ENCODE measurements around the gene AK5.

Gene AK5

DNA sequence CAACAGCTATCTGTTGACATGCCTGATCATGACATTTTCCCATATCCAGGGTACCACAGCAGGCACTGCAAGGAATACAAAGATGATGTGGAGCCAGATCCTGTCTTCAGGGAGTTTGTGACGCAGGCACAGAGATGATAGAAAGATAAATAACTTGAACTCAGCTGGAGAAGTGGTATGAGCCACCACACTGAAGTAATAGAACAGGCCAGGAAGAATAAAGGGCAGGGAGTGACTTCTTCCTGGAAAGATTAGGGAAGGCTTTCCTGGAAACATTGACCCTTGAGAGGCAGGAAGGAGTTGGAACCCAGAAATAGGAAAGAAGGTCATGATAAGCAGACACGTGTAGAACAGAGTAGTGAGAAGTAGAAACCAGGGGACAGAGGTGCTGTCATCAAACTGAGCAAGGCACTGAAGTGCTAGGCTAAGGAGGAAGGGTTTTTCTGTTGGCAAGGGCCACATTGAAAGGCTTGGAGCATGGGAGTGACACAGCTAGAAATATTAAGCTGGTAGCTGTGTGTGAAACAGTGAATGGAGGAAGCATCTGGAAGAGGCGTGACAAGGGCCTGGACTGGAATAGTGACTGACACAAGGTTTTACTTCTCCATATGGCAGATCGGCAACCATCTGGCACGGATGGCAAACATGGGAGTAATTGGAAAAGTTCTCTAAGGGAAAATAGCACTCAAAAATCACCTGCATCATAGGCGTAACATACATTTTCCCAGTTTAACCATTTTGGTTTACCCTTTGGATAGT, 68.4 kb downstream of the AK5 start:
- DNase-seq (ENCODE audit: low spot score): no peak

DNA sequence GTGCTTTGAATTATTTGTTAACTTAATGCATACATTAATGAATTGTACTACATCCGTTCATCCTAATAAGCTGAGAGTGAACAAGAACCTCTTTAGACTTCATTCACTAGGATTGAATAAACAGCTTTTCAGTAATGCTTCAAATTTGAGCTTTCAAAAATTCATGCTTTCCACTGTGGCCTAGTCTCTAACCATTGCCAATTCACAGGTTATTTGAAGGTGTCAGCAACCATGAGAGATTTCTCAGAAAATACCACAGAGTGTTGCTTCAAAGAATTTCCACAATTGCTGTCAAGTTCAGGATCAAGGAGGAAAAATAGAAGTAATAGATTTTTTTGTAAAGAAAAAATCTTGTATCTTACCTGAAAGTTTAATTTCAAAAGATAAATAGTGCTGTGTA, 72.7 kb downstream of the AK5 start:
- no peak for DNase-seq (ENCODE audit: low spot score)

DNA sequence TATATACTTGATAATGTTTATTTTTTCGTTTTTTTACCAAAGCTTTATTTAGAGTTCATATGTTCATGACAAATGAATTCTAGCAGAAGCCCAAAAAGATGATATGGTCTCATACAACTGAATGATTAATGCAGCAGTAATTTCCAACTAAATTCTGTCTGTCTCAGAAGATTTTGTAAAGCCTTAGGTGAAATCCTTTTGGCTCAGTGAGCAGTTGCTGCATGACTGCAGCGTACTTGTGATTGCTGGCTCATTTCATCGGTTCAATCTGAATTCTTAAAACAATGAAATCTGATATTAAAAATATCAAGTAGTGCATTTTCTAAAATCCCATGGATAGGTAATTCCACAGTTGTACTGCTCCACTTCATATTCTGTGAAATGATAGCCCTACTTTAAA, 73.2 kb downstream of the AK5 start:
- no peak for DNase-seq (ENCODE audit: low spot score)

DNA sequence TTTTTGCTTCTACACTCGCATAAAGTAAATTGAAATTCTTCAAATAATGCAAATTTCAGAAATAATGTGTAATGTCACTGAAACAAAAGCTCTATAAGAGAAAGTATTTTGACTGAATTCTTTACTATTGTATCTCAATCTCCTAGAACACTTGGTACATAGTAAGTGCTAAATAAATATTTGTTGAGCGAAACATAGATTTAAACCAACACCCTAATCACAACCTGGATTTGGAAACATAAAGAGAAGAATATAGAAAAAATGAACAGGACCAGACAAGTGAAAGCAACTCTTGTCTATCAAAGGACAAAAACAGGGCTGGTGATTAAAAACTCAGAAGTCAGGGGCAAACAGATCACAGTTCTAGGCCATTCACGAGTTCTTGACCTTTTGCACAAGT, 74.3 kb downstream of the AK5 start:
- no peak for DNase-seq (ENCODE audit: low spot score)

DNA sequence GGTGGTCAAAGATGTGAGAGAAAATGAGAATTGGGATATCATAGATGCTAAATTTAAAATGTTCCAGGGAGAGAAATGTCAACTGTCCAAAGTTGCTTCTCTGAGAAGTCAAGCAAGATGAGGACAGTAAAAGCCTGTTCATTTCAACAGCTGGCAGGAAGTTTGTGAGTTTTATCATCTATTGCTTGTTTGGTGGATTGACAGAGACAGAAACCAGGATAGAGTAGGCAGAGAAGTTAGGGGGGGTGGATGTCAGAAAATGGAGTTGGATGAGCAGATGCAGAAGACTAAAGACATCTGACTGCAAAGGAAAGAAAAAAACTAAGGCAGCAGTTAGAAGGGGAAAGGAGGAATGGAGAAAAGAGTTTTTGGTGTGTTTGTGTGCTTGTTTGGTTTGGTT, 78.4 kb downstream of the AK5 start:
- no peak for DNase-seq (ENCODE audit: low spot score)

DNA sequence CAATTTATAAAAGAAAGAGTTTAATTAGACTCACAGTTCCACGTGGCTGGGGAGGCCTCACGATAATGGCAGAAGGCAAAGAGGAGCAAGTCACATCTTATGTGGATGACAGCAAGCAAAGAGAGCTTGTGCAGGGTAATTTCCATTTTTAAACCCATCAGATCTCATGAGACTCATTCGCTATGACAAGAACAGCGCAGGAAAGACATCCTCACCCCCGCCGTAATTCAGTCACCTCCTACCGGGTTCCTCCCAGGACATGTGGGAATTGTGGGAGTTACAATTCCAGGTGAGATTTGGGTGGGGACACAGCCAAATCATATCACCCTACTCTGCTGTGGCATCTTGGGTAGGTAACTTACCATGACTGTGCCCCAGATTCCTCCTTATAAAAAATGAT, 79.8 kb downstream of the AK5 start:
- no peak for DNase-seq (ENCODE audit: low spot score)

DNA sequence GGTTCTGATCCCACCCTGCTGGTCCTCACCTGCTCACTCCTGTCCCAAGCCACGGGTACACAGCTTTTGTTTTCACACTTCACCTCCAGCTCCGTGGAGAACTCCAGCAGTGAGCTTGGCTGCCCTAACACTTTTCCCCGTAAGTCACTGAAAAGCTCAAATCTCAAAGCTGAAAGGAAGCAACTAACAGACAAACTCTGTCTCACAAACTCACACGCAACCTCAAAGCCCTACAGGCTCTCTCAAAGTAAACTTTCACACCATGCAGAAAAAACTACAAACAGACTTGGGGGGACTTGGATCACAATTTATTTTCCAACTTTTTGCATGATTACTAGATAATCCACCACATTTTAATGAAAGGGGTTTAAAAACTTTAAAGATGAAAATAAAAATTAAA, 88.3 kb downstream of the AK5 start:
- no peak for DNase-seq (ENCODE audit: low spot score)

DNA sequence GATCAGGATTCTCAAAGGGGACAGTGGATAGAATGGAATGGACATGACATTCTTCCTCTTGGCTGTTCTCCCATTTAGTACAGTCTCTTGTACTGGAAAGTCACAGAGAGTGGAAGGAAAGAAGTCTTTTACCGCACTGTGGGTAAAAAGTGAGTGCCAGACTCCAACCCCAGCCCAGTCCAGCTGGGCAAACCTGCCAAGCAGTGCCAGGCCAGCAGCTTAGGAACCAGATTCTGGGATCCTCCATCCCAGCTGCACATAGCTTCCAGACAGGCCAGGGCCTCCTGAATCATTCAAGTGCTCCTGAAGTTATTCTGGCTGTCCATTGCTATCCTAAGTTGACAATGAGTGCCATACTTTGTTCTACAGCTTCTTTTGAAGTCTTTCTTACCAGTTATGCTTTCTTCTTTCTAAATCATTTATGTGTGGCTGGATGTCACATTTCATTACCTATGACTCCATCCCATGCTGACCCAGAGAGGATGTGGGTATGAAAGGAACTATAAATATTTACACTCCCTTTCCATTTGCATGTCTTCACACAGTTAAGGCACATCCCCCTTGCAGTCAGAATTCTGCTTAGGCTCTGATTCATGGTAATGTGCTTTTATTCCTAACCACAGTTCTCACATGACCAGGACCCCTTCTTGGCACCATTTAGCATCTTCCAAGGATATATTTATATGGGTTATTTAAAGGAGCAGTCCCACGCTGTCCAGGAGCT, 88.9 kb downstream of the AK5 start:
- DNase-seq (ENCODE audit: low spot score): no peak

DNA sequence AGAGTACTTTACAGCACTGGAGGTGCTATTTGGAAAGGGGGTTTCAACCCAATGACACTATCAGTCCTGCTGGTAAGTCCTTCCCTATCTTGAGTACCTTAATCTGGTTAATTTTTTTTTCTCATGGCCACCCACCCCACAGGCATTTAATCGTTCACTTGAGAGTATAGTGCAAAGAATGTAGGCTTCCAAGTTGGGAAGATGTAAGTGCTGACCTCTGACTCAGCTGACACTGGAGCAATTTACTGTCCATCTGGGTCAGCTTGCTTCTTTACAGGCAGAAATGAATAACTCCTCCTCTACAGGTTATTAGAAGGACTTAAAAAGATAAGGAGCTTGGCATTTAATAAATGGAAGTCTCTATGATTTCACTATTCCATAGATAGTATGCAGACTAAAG, 89.6 kb downstream of the AK5 start:
- no peak for DNase-seq (ENCODE audit: low spot score)

DNA sequence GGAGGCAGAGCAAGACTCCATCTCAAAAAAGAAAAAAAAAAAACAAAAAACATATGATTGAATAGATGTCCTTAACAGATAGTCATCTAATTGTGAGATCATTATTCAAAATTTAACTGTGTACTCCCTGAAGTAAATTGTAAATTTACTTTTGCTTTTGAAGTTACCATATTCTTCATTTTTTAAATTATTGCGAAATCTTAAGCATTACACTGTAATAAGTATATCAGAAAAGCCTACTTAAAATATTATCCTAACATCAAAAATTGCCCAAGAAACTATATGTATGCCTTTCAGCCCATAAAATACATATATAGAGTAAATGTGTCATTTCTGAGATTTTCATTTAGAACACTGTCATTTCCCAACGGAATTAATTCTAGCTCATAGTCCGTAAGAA, 91.9 kb downstream of the AK5 start:
- DNase-seq (ENCODE audit: low spot score): no peak

DNA sequence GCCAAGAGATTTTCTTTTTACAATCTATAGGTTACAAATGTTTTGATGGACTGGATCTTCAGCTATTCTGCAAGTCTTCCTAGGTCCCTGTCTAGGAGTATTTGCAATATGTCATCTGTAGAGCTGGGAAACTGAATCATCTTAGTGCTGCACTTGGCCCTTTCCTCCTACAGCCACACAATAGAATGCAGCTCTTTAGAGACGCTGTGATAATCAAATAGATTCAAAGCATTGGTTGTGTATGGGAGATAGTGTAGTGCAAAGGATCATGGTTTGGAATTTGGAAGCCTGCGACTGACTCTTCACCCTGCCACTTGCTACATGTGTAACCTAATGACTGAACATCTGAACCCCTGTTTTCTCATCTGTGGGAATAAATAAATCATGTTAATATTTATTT, 93.7 kb downstream of the AK5 start:
- DNase-seq (ENCODE audit: low spot score): no peak

DNA sequence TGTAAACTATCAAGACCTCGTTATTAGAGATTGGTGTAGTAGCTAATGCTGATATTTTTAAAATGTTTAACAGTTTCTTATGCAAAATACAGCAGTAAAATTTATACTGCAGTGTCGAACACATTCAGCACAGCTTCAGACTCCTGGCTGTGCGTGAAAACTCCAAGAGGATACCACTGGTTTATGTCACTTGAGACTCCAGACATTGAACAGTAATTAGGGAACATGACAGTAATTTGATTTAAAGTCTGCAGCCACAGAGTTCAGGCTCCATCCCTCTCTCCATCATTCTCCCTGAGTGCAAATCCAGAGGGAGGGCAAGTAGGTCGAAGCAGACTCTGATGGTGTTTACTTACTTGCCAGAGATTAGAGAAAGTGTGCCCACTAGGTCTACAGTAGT, 94.2 kb downstream of the AK5 start:
- DNase-seq (ENCODE audit: low spot score): no peak

DNA sequence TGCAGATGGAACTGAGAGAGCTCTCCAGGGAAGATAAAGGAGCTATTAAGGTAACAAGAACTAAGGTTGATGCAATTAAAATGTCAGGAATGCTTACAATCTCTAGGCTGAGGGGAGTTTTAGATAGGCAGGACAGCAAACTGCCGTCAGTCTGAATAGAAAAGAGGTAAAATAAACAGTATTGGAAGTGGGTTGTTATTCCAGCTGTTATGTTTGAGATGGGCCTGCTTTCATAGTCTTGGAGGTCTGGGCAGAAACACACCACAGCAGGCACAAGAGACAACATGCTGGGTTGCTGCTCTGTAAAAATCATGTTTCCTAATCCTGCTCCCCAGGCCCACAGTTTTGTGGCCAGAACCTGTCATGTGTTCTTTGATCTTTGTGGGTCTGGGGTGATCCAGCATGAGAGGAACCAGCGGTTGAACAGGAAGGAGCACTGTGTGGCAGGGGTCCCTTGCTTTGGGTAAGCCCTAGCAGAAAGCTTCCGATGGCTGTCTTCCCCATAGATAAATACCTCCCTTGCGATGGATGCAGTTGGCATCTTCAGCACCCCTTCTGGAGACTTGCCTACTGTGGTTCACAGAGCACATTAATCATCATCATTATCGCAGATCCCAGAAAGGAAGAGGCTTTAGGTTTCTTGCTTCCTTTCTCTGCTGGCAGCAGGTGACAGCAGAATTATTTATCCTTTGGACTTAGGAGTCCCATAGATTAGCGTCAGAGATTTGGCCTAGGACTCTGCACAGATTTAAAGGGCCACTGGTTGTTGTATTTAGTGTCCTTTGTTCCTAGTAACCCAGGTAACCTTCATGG, 97.1 kb downstream of the AK5 start:
- DNase-seq (ENCODE audit: low spot score): no peak

DNA sequence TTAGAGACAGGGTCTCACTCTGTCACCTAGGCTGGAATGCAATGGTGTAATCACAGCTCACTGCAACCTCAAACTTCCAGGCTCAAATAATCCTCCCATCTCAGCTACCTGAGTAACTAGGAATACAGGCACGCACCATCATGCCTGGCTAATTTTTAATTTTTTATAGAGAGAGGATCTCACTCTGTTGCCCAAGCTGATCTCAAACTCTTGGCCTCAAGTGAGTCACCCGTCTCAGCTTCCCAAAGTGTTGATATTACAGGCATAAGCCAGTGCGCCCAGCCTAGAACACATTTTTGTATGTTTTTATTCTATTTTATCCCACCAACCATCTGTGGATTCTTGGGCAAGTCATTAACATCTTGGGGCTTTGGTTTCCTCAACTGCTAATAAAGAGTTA, 100.5 kb downstream of the AK5 start:
- no peak for DNase-seq (ENCODE audit: low spot score)

DNA sequence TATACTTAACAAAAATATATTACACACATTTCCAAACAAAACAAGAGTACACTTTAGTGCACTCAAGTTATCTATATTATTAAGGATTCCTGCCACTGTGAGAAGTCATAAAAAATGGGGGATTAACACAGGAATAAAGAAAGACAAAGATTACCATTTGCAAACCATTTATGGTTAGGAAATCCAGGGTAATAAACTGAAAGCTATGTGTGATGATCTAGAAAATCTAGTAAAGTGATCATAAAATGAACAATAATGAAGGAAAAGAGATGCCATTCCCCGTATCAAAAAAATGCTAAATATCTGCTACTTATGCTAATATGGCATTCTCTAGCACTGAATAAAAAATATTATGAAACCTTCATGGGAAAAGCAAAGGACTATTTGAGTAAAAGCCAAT, 101.4 kb downstream of the AK5 start:
- DNase-seq (ENCODE audit: low spot score): no peak

DNA sequence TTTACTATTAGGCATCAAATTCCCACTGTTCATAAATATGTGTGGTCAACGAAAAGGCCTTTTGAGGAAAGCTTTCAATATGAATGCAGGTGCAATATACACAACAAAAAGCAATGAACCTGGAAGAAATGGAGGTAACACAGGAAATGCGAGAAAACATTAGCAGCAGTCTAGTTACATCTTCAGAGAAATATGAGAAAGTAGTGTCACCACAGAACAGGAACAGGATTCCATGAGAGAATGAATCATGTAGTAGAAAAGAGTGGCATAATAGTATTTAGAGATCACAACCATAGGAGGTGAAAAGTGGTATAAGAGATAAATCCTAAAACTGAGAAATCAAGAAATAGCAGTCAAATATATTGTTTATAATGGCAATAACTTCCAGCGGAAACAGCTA, 103.7 kb downstream of the AK5 start:
- no peak for DNase-seq (ENCODE audit: low spot score)

DNA sequence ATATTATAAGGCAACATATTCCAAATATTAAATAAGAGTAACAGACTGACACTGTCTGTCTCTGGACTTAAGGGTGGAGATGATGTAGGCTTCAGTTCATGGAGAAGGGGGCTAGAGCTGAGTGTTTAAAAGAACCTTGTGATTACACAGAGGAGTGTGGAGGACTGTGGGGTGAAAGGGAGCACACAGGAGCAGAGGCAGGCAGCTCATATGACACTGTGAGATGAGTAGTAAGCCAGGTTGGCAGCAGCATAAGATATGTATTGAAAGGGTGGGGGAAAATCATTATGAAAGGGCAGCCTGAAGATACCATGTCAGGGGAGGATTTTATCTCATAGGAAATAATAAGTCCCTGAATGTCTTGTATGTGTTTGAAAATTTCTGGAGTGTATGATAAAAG, 104.5 kb downstream of the AK5 start:
- no peak for DNase-seq (ENCODE audit: low spot score)

DNA sequence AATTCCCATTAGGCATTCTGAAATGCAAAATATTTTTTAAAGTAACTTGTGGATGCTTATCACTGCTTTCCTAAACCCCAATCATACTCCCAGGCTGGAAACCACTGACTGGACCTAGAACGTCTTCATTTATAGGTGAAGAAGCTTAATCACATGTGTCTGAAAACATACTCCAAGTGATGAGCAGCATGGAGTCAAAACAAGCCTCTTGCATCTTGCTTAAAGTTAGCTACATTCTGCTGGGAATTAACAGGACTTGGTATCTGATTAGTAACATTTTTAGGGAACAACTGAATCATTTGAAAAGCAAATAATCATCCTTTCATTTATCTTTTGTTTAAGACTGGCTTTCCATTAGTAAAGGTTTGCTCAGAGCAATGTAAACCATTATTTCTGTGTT, 105.7 kb downstream of the AK5 start:
- no peak for DNase-seq (ENCODE audit: low spot score)

DNA sequence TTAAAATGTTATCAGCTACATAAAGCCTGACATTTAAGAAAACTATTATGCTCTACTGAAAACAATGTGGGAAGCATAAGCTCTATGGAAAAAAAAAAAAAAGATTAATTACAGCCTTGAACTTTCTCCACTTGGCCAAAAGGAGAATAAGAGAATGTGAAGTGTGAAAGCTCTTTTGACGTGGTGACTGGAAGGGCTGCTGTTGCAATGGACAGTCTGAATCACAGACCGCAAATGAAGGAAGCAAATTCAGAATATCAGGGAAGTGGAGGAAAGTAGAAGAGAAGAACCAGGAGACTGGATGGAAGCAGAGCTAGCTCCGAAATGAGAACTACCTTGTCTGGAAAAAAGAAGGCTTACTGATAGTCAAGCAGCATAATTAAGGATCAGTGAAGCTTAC, 106.8 kb downstream of the AK5 start:
- DNase-seq (ENCODE audit: low spot score): no peak

DNA sequence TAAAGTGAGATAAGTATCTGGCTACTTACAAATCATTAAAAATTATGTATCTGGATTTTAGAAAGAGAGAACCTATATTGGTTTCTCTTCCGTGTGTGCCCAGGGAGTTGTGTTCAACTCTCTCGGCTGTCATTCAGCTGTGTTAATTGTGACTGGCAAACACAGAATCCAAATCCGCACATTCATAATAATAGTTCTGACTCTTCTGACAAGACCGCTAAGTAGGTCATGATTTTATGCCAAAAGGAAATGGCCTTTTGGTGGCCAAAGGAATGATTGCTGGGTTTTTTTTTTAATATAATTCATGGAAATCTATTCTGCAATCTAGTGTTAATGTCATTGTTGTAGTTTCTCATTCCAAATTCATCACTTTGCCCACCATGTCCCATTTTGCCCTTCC, 110.7 kb downstream of the AK5 start:
- no peak for DNase-seq (ENCODE audit: low spot score)

DNA sequence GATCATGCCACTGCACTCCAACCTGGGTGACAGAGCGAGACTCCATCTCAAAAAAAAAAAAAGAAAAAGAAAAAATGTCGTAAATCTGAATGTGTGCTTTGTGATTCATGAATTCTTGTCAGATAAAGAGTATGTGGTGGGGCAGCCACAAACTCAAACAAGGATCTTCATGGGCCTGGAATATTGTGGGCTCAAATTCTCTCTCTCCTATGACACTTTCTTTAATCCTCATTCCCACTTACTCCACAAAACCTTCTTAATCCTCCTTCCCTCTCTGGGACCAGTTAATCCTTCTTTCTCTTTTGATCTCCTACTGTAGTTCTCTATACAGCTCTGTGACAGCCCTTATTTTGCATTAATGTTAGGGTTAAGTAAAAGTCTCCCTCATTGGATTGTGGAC, 112.3 kb downstream of the AK5 start:
- DNase-seq (ENCODE audit: low spot score): no peak

DNA sequence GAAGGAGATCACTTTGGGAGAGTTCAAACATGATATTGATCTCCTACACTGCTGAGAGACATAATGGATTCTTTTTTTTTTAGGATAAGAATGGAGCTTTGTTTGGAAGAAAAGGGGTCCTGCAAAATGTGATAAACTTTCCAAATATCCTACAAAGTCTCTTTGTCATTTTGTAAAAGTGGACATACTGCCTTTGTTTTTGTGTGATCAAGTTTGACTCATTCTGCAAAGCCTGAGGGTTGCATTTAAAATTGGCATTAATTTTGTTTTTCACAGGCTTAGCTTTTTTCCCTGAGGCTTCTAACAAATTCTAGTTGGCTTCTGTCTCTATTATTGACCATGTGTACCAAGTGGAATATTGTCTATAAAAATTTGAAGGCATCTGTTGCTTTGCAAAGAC, 113.2 kb downstream of the AK5 start:
- DNase-seq (ENCODE audit: low spot score): no peak

DNA sequence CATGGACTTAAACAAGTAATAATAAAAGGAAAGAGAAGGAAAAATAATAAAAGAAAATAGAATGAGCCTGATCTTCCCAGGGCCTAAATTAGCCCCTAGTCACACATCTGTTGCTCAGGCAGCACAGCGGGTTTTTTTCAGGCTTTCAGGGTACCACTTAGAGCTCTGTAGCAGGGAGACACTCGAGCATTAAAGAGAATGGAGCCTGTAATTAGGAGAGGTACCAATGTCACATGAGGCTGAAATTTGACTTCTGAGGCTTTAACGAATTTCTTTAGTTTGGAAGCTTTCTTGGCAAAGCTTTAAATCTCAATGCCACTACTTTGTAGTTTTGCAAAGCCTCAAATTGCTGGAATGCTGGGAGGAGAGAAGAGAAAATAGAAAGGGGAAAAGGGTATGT, 116.3 kb downstream of the AK5 start:
- no peak for DNase-seq (ENCODE audit: low spot score)
